HG03378 (cell line): ENCODE data around the gene FOLR2.

ENCODE experiments used
- ATAC-seq: cut with Tn5 transposase; IDR thresholded peaks from one replicate; pipeline ENCODE4 v1.9.1; 2021; ENCODE audit warnings: mild to moderate bottlenecking, moderate library complexity; ENCODE audit not compliant: unreplicated experiment

The FOLR2 gene

GRCh38 chr11:72239849-72240460 lies 23.4 kb downstream of the FOLR2 start:
- no peak for ATAC-seq

- ATAC-seq: no peak
These were observed 24.1 kb downstream of the FOLR2 start for GRCh38 chr11:72240461-72241290.

- ATAC-seq: no peak
These were observed 24.7 kb downstream of the FOLR2 start for GRCh38 chr11:72241291-72241781.

- ATAC-seq: no peak
These were observed 25.5 kb downstream of the FOLR2 start for GRCh38 chr11:72242141-72242540.

- ATAC-seq: no peak
These were observed 26.8 kb downstream of the FOLR2 start for GRCh38 chr11:72243173-72244059.

- no peak for ATAC-seq
These were observed 27.4 kb downstream of the FOLR2 start, which contains the start of gene PHOX2A for GRCh38 chr11:72244060-72244360. PHOX2A (minus strand) TSS chr11:72244176; CDS start chr11:72244004, 172 bp downstream.

GRCh38 chr11:72244361-72245262 lies 28.0 kb downstream of the FOLR2 start:
- ATAC-seq: no peak

GRCh38 chr11:72245263-72245816 lies 28.7 kb downstream of the FOLR2 start:
- ATAC-seq: no peak

GRCh38 chr11:72247584-72247983 lies 31.0 kb downstream of the FOLR2 start:
- ATAC-seq: no peak

- ATAC-seq: no peak
These were observed 33.4 kb downstream of the FOLR2 start for GRCh38 chr11:72249961-72250360.

- ATAC-seq: no peak
These were observed 34.3 kb downstream of the FOLR2 start for GRCh38 chr11:72250661-72251464.

- ATAC-seq: no peak
These were observed 35.0 kb downstream of the FOLR2 start for GRCh38 chr11:72251614-72252013.

GRCh38 chr11:72253392-72253791 lies 36.8 kb downstream of the FOLR2 start:
- no peak for ATAC-seq

- ATAC-seq: no peak
These were observed 37.9 kb downstream of the FOLR2 start for GRCh38 chr11:72254299-72254993.

GRCh38 chr11:72257570-72257969 lies 41.0 kb downstream of the FOLR2 start:
- no peak for ATAC-seq

- ATAC-seq: no peak
These were observed 42.9 kb downstream of the FOLR2 start for GRCh38 chr11:72259490-72259889.

- no peak for ATAC-seq
These were observed 44.0 kb downstream of the FOLR2 start for GRCh38 chr11:72260574-72260973.

GRCh38 chr11:72263361-72263760 lies 46.8 kb downstream of the FOLR2 start:
- ATAC-seq: no peak

GRCh38 chr11:72265951-72266350 lies 49.4 kb downstream of the FOLR2 start:
- no peak for ATAC-seq
